A673 (cell line): ENCODE results near the gene TENM4.

Experiments
- CTCF ChIP-seq: fragments of 300-800, 200-600 bp; sonication (generic); conservative IDR thresholded peaks from 2 replicates; pipeline ENCODE4 v1.5.1; 2017; ENCODE audit warnings: low read depth, mild to moderate bottlenecking, antibody characterized with exemption, low read length, moderate library complexity, mixed read lengths
- EZH2 ChIP-seq: fragments of 200-600 bp; sonication (generic); IDR thresholded peaks from 2 replicates; pipeline ENCODE4 v1.6.1; 2017; ENCODE audit warnings: borderline replicate concordance, low read depth, mild to moderate bottlenecking, mixed read lengths, antibody characterized with exemption, low read length; ENCODE audit not compliant: poor library complexity, severe bottlenecking

GRCh38 chr11:78788533-78788932 is 652.3 kb downstream of the TENM4 start:
- TF ChIP-seq CTCF = no peak
- TF ChIP-seq EZH2 = no peak
